Lower leg skin (tissue), 4 donors: Measurements from ENCODE around the gene SH3BGR. TPM values are rescaled to one million over a fixed set of nuclear protein-coding genes. Genes with fewer than 3 reads are reported as not detected.
"Not testable (repeated sequence)": the region's sequence is repeated elsewhere in the genome, so short reads cannot be mapped to it uniquely, and the experiment has no call there.

Source experiments
- DNase-seq, 2 donors: peaks; one replicate each; pipeline ENCODE4 v3.0.0-alpha.2; 2019; ENCODE audit warnings: low spot score in 2 of 2
- H3K4me3 ChIP-seq: fragments of 200-600 bp; sonication (generic); 2 replicates; pipeline ENCODE4 v1.5.1; 2017; ENCODE audit warnings: mild to moderate bottlenecking, low read depth; ENCODE audit not compliant: poor library complexity, severe bottlenecking
- CTCF ChIP-seq, 3 donors: fragments of 450-650 bp; IDR thresholded peaks; one replicate each; pipeline ENCODE4 v1.5.1; 2016; ENCODE audit warnings: antibody characterized with exemption in 3 of 3, mild to moderate bottlenecking in 3 of 3, moderate library complexity in 2 of 3
- POLR2A ChIP-seq, 2 donors: fragments of 450-650 bp; IDR thresholded peaks; one replicate each; pipeline ENCODE4 v1.6.1; 2016 to 2017; ENCODE audit warnings: antibody characterized with exemption in 2 of 2, mild to moderate bottlenecking in 1 of 2, moderate library complexity in 1 of 2
- WGBS, 2 donors: methylation state at CpG; one replicate each; pipeline ENCODE4 v1.1.5; 2018; 5-methylcytosine and 5-hydroxymethylcytosine counted together
- intact Hi-C: fragments of 100-400 bp; cut with DNase I; formaldehyde crosslinking; loops from one replicate; pipeline ENCODE4 v1.15.0; 2023; ENCODE audit warnings: low total_unique reads
- total RNA-seq, 4 donors: library from RNA; depleted of rRNA; stranded (reverse); fragments of >200 nt; gene quantifications; one replicate each; pipeline ENCODE4 v1.1.0, GENCODE V29; 2016

SH3BGR gene
- total RNA-seq = 1 to 10 TPM in 2 of 4 donors, under 1 TPM in 1, not detected in 1; 0.74 to 3.7 (median 3.5) TPM

GRCh38 chr21:39451332-39452206, at the start of gene SH3BGR:
TSS of gene SH3BGR (plus strand) at chr21:39451970. CDS start at chr21:39452097, 127 bp downstream.
- DNase-seq = no peak

GRCh38 chr21:39406065-39406464, 45.7 kb upstream of the SH3BGR start:
- TF ChIP-seq CTCF (IDR thresholded peaks at IDR 0.05) (no peak), POLR2A (IDR thresholded peaks at IDR 0.05) (no peak)
- H3K4me3 ChIP-seq = no peak overlapping the region
- intact Hi-C loops = no loop called here
- 91 to 98% methylated on average over 2 of the region's 2 CpGs for WGBS, 2 donors
- no peak for DNase-seq

More at GRCh38 chr21:39451332-39452206, at the start of gene SH3BGR:
- TF ChIP-seq CTCF (IDR thresholded peaks at IDR 0.05) (no peak), POLR2A (IDR thresholded peaks at IDR 0.05) (no peak)
- intact Hi-C loops = no loop called here
- no peak within 1 kb of the TSS for H3K4me3 ChIP-seq
- WGBS, 2 donors = 46 to 66% methylated on average over 15 of the region's 15 CpGs

GRCh38 chr21:39419204-39419603, 32.6 kb upstream of the SH3BGR start:
- DNase-seq, H3K4me3 ChIP-seq, intact Hi-C loops: not testable (repeated sequence)
- 94 to 98% methylated on average over 5 of the region's 5 CpGs for WGBS, 2 donors

- H3K4me3 ChIP-seq = no peak overlapping the region
- TF ChIP-seq CTCF (IDR thresholded peaks at IDR 0.05) (no peak), POLR2A (IDR thresholded peaks at IDR 0.05) (no peak)
- intact Hi-C loops = no loop called here
- no peak for DNase-seq
- 63 to 68% methylated on average over 5 of the region's 5 CpGs for WGBS, 2 donors
Observed at GRCh38 chr21:39422527-39423241, 29.1 kb upstream of the SH3BGR start.

- no peak overlapping the region for H3K4me3 ChIP-seq
- WGBS, 2 donors = 74 to 95% methylated on average over 2 of the region's 2 CpGs
- TF ChIP-seq POLR2A (IDR thresholded peaks at IDR 0.05) = no peak
- TF ChIP-seq CTCF (IDR thresholded peaks at IDR 0.05) = no peak
- intact Hi-C loops = no loop called here
- no peak for DNase-seq
Observed at GRCh38 chr21:39429445-39429844, 22.3 kb upstream of the SH3BGR start.

GRCh38 chr21:39430016-39430415, 21.8 kb upstream of the SH3BGR start:
- TF ChIP-seq POLR2A (IDR thresholded peaks at IDR 0.05) (no peak), CTCF (IDR thresholded peaks at IDR 0.05) (no peak)
- WGBS, 2 donors = 80 to 88% methylated on average over 3 of the region's 3 CpGs
- DNase-seq = no peak
- no peak overlapping the region for H3K4me3 ChIP-seq
- intact Hi-C loops = no loop called here
